Testis (tissue), 3 donors: ENCODE results near the gene RPS6KA4. TPM values are rescaled to one million over a fixed set of nuclear protein-coding genes. Genes with fewer than 3 reads are reported as not detected.
A peak's percentile ranks its signal among the peaks of the same experiment; 100 is the strongest.
"Not testable (repeated sequence)": the region's sequence is repeated elsewhere in the genome, so short reads cannot be mapped to it uniquely, and the experiment has no call there.

Experiments used
- DNase-seq: peaks from one replicate; pipeline ENCODE4 v3.0.0-alpha.2; 2019
- H3K27ac ChIP-seq, 2 donors: fragments of 200-600 bp; sonication (generic); one replicate each; pipeline ENCODE4 v1.5.1; 2019
- H3K27me3 ChIP-seq: fragments of 200-600 bp; sonication (generic); one replicate; pipeline ENCODE4 v1.5.1; 2019
- H3K36me3 ChIP-seq: fragments of 200-600 bp; sonication (generic); one replicate; pipeline ENCODE4 v1.5.1; 2017; ENCODE audit warnings: low read depth; ENCODE audit errors: missing control alignments
- H3K4me1 ChIP-seq: fragments of 200-600 bp; sonication (generic); one replicate; pipeline ENCODE4 v1.5.1; 2019
- H3K4me3 ChIP-seq, 2 donors: fragments of 200-600 bp; sonication (generic); one replicate each; pipeline ENCODE4 v1.5.1; 2017 to 2019
- H3K9me3 ChIP-seq: fragments of 200-600 bp; sonication (generic); one replicate; pipeline ENCODE4 v1.5.1; 2017
- CTCF ChIP-seq, 3 experiments: fragments of 450-650 bp in 2 of 3; fragments of 200-600 bp in 1 of 3; sonication (generic) in 1 of 3; IDR thresholded peaks; one replicate each; pipeline ENCODE4 v1.5.1; 2016 to 2019; ENCODE audit warnings: antibody characterized with exemption in 3 of 3, mild to moderate bottlenecking in 2 of 3, moderate library complexity in 1 of 3
- POLR2A ChIP-seq: fragments of 450-650 bp; IDR thresholded peaks from one replicate; pipeline ENCODE4 v1.6.1; 2017; ENCODE audit warnings: antibody characterized with exemption, mild to moderate bottlenecking, moderate library complexity
- WGBS, 2 donors: methylation state at CpG; one replicate each; pipeline ENCODE4 v1.1.5; 2018; 5-methylcytosine and 5-hydroxymethylcytosine counted together
- intact Hi-C: fragments of 100-400 bp; cut with DNase I; formaldehyde crosslinking; loops from one replicate; pipeline ENCODE4 v1.15.1; 2023; ENCODE audit warnings: low total_unique reads
- polyA plus RNA-seq: library from polyadenylated mRNA; stranded (reverse); fragments of 350-450 nt; fragmentation: Illumina TruSeq; extraction: RNeasy Lipid Tissue Mini Kit (QIAGEN cat#74804); gene quantifications from one replicate; pipeline ENCODE4 v1.2.3, GENCODE V29; 2014; ENCODE audit warnings: low read depth, low replicate concordance; ENCODE audit not compliant: insufficient read depth
- total RNA-seq, 2 donors: library from RNA; depleted of rRNA; stranded (reverse); fragments of >200 nt; gene quantifications; one replicate each; pipeline ENCODE4 v1.2.3, GENCODE V29; 2016

The RPS6KA4 gene
- total and polyA plus RNA-seq, 3 donors from 2014 or later, result 9.2 to 15.6 (median 15.6) TPM

- intact Hi-C loops, result no loop called here
- no peaks in the 10 kb centered on the region for H3K27me3 ChIP-seq
- TF ChIP-seq POLR2A (no peak), CTCF (IDR thresholded peaks at IDR 0.05) (no peak)
- H3K36me3 ChIP-seq, result no peaks in the 10 kb centered on the region
- WGBS, 2 donors, result 85 to 87% methylated on average over 17 to 22 of the region's 24 CpGs
- no peak overlapping the region for H3K27ac ChIP-seq
- no peak overlapping the region for H3K4me3 ChIP-seq
- H3K9me3 ChIP-seq, result no peaks in the 10 kb centered on the region
- peaks cover 9% of the 10 kb centered on the region for H3K4me1 ChIP-seq
- no peak for DNase-seq
Observed at GRCh38 chr11:64314805-64315561, 44.0 kb upstream of the RPS6KA4 start.

DNA sequence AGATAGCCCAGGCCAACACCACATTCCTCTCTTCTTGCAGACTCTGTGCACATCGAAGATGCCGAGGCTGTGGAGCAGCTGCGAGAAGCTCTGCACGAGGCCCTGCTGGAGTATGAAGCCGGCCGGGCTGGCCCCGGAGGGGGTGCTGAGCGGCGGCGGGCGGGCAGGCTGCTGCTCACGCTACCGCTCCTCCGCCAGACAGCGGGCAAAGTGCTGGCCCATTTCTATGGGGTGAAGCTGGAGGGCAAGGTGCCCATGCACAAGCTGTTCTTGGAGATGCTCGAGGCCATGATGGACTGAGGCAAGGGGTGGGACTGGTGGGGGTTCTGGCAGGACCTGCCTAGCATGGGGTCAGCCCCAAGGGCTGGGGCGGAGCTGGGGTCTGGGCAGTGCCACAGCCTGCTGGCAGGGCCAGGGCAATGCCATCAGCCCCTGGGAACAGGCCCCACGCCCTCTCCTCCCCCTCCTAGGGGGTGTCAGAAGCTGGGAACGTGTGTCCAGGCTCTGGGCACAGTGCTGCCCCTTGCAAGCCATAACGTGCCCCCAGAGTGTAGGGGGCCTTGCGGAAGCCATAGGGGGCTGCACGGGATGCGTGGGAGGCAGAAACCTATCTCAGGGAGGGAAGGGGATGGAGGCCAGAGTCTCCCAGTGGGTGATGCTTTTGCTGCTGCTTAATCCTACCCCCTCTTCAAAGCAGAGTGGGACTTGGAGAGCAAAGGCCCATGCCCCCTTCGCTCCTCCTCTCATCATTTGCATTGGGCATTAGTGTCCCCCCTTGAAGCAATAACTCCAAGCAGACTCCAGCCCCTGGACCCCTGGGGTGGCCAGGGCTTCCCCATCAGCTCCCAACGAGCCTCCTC lies 43.1 kb upstream of the RPS6KA4 start:
- peak overlapping the region in 1 of 2 donors; percentile 98 for H3K27ac ChIP-seq
- DNase-seq, H3K36me3 ChIP-seq, H3K9me3 ChIP-seq, H3K4me3 ChIP-seq, intact Hi-C loops, H3K4me1 ChIP-seq, H3K27me3 ChIP-seq: not testable (repeated sequence)
- 23 to 66% methylated on average over 2 to 22 of the region's 25 CpGs for WGBS, 2 donors

- WGBS, 2 donors, result 4% methylated on average over 32 of the region's 32 CpGs
- Histone ChIP-seq H3K27ac (peak overlapping the region; percentile 75 to 98), H3K9me3 (no peaks in the 10 kb centered on the region), H3K4me1 (peaks cover 9% of the 10 kb centered on the region), H3K27me3 (no peaks in the 10 kb centered on the region), H3K36me3 (no peaks in the 10 kb centered on the region), H3K4me3 (peak overlapping the region; percentile 72 to 75)
- intact Hi-C loops, result no loop called here
- TF ChIP-seq CTCF (IDR thresholded peaks at IDR 0.05), result no peak
- no peak for TF ChIP-seq POLR2A
- DNase-seq, result no peak
Observed at GRCh38 chr11:64316672-64317324, 42.2 kb upstream of the RPS6KA4 start.

DNA sequence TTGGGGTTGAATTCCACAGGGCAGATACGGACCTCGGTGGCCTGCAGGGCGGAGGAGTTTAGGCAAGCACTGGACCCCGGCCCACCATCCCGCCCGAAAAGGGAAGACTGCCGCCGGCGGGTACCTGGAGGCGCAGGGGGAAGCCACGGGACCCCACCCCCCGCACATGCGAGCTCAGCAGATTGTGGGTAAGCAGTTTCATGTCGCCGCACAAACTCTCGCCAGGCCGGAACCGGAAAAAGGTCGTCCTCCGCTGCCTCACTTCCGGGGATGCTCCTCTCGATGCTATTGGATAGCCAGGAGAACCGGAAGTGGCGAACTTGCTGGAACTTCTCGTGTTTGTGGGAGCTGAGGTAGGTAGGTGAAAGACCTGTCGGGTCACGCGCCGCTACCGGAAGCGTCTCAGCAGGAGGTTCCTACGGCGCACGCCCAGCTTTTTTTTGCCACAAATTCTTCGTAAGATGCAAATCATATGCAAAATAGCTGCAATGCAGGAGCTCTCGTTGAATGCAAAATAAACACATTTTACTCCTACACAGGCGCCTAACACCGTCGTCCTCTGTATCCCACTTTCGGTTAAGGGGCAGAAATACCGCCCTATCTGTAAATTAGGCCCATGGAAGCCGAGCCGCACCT lies 41.5 kb upstream of the RPS6KA4 start, which contains the start of gene TRMT112:
Gene TRMT112, minus strand, starts transcription at position 235 of the 636 bp plus-strand sequence. Its CDS starts 33 bp downstream, at position 202.
- Histone ChIP-seq H3K9me3 (no peaks in the 10 kb centered on the region), H3K4me1 (peaks cover 9% of the 10 kb centered on the region), H3K4me3 (peak within 1 kb of the TSS; percentile 72 to 75), H3K27ac (peak within 1 kb of the TSS; percentile 75 to 98), H3K36me3 (no peaks in the 10 kb centered on the region), H3K27me3 (no peaks in the 10 kb centered on the region)
- peak; percentile 99 for DNase-seq
- TF ChIP-seq POLR2A, result peak; percentile 63
- no peak for TF ChIP-seq CTCF (IDR thresholded peaks at IDR 0.05)
- intact Hi-C loops, result no loop called here
- 0 to 1% methylated on average over 21 to 30 of the region's 43 CpGs for WGBS, 2 donors
